SK-N-SH (cell line): ENCODE measurements around the gene KRT4. TPM values are rescaled to one million over a fixed set of nuclear protein-coding genes. Genes with fewer than 3 reads are reported as not detected.

Experiments
- CTCF ChIA-PET: fragments of 300-600, 350-600 bp; formaldehyde crosslinking; extraction: SDS; loops from one replicate; lab custom pipeline; 2021; lab: Yijun Ruan, JAX
- POLR2A ChIA-PET: fragments of 350-600 bp; sonication (Branson Sonifier 250); formaldehyde crosslinking; extraction: SDS; loops from one replicate; lab custom pipeline; 2020; ENCODE audit warnings: antibody characterized with exemption, inconsistent platforms; lab: Yijun Ruan, JAX
- DNase-seq: peaks from one replicate; pipeline ENCODE4 v3.0.0; 2012
- H2AFZ ChIP-seq: fragments of 200-600 bp; sonication (generic); 2 replicates; pipeline ENCODE4 v1.8.1; 2016; ENCODE audit warnings: antibody characterized with exemption, mild to moderate bottlenecking, low read depth
- H3F3A ChIP-seq: fragments of 200-600 bp; sonication (generic); replicated peaks from 2 replicates; pipeline ENCODE3; 2016; ENCODE audit warnings: antibody characterized with exemption, mild to moderate bottlenecking; ENCODE audit not compliant: insufficient read depth
- H3K27ac ChIP-seq, 2 experiments: fragments of 200-500 bp in 1 of 2; fragments of 200-600 bp in 1 of 2; sonication (Bioruptor generic) in 1 of 2; sonication (generic), shearing (Covaris generic) in 1 of 2; 2 replicates each; pipeline versions ENCODE4 v1.5.1 to v1.6.1; 2014 to 2016; ENCODE audit warnings: low read depth in 2 of 2, inconsistent platforms in 1 of 2, low read length in 1 of 2, mild to moderate bottlenecking in 1 of 2, mixed read lengths in 1 of 2
- H3K27me3 ChIP-seq: fragments of 200-600 bp; sonication (generic), shearing (Covaris generic); 2 replicates; pipeline ENCODE4 v1.6.1; 2016; ENCODE audit warnings: mixed run types; ENCODE audit not compliant: insufficient read depth
- H3K36me3 ChIP-seq, 2 experiments: fragments of 200-500 bp in 1 of 2; fragments of 200-600 bp in 1 of 2; sonication (Bioruptor generic) in 1 of 2; sonication (generic) in 1 of 2; replicated peaks in 1 of 2; 2 replicates each; pipeline versions ENCODE3 to v1.5.1; 2014 to 2016; ENCODE audit warnings: low read length in 1 of 2, mild to moderate bottlenecking in 1 of 2; ENCODE audit not compliant: insufficient read depth in 2 of 2, control insufficient read depth in 1 of 2
- H3K4me1 ChIP-seq, 2 experiments: fragments of 200-500 bp in 1 of 2; fragments of 200-600 bp in 1 of 2; sonication (Bioruptor generic) in 1 of 2; sonication (generic), shearing (Covaris generic) in 1 of 2; 2 replicates each; pipeline versions ENCODE4 v1.5.1 to v1.6.1; 2014 to 2016; ENCODE audit warnings: low read depth in 1 of 2, low read length in 1 of 2, mixed run types in 1 of 2; ENCODE audit not compliant: insufficient read depth in 2 of 2, control insufficient read depth in 1 of 2
- H3K4me2 ChIP-seq: fragments of 200-600 bp; sonication (generic), shearing (Covaris generic); 2 replicates; pipeline ENCODE4 v1.6.1; 2017; ENCODE audit warnings: mixed run types
- H3K4me3 ChIP-seq, 2 experiments: fragments of 200-500 bp in 1 of 2; fragments of 200-600 bp in 1 of 2; sonication (Bioruptor generic) in 1 of 2; sonication (generic), shearing (Covaris generic) in 1 of 2; 2 replicates each; pipeline versions ENCODE4 v1.5.1 to v1.8.1; 2014 to 2016; ENCODE audit warnings: low read depth in 2 of 2, inconsistent platforms in 1 of 2, low read length in 1 of 2, mild to moderate bottlenecking in 1 of 2, mixed read lengths in 1 of 2, moderate library complexity in 1 of 2
- H3K79me2 ChIP-seq: fragments of 200-600 bp; sonication (generic); 2 replicates; pipeline ENCODE4 v1.8.1; 2017; ENCODE audit warnings: mild to moderate bottlenecking; ENCODE audit not compliant: insufficient read depth
- H3K9ac ChIP-seq: fragments of 200-600 bp; sonication (generic); 2 replicates; pipeline ENCODE4 v1.6.1; 2017; ENCODE audit warnings: mixed run types
- H3K9me2 ChIP-seq: fragments of 200-600 bp; sonication (generic); 2 replicates; pipeline ENCODE4 v1.6.1; 2017; ENCODE audit warnings: mixed run types
- H3K9me3 ChIP-seq: fragments of 200-600 bp; sonication (generic); 2 replicates; pipeline ENCODE4 v1.6.1; 2017; ENCODE audit warnings: mixed run types, mild to moderate bottlenecking, moderate library complexity
- H4K20me1 ChIP-seq: fragments of 200-600 bp; sonication (generic); 2 replicates; pipeline ENCODE4 v1.6.1; 2017; ENCODE audit warnings: mild to moderate bottlenecking, mixed run types; ENCODE audit not compliant: insufficient read depth
- ELF1 ChIP-seq: IDR thresholded peaks from 2 replicates; pipeline ENCODE4 v1.4.0; 2012
- FOXJ3 ChIP-seq: sonication (generic); formaldehyde crosslinking; IDR thresholded peaks from 2 replicates; pipeline ENCODE4 v1.5.1; 2020; ENCODE audit warnings: mild to moderate bottlenecking, missing genetic modification reagents
- MEF2A ChIP-seq: IDR thresholded peaks from 2 replicates; pipeline ENCODE4 v1.4.0; 2012; ENCODE audit warnings: low read depth, borderline replicate concordance
- NFIC ChIP-seq: IDR thresholded peaks from 2 replicates; pipeline ENCODE4 v1.4.0; 2012; ENCODE audit warnings: borderline replicate concordance
- NRF1 ChIP-seq: IDR thresholded peaks from 2 replicates; pipeline ENCODE4 v1.6.1; 2012; ENCODE audit warnings: low read depth, mild to moderate bottlenecking, low read length
- RAD21 ChIP-seq: IDR thresholded peaks from 2 replicates; pipeline ENCODE4 v1.6.1; 2012; ENCODE audit warnings: mild to moderate bottlenecking, low read length
- RXRA ChIP-seq: IDR thresholded peaks from 2 replicates; pipeline ENCODE4 v1.4.0; 2012; ENCODE audit warnings: low read depth, mild to moderate bottlenecking, borderline replicate concordance
- SIN3A ChIP-seq: IDR thresholded peaks from 2 replicates; pipeline ENCODE4 v1.6.1; 2012; ENCODE audit warnings: low read depth, mild to moderate bottlenecking, low read length, moderate library complexity, borderline replicate concordance
- SMC3 ChIP-seq: IDR thresholded peaks from 2 replicates; pipeline ENCODE4 v1.6.1; 2012; ENCODE audit warnings: low read depth, low read length, improper control_type of control experiment
- TCF12 ChIP-seq: IDR thresholded peaks from 2 replicates; pipeline ENCODE4 v1.4.0; 2012
- TEAD4 ChIP-seq: IDR thresholded peaks from 2 replicates; pipeline ENCODE4 v1.4.0; 2012; ENCODE audit warnings: mild to moderate bottlenecking, borderline replicate concordance; ENCODE audit not compliant: insufficient read depth
- USF2 ChIP-seq: fragments of 150-350 bp; IDR thresholded peaks from 2 replicates; pipeline ENCODE4 v1.6.1; 2017; ENCODE audit warnings: antibody characterized with exemption, low read length, low read depth, borderline replicate concordance
- WGBS: methylation state at CpG from one replicate; pipeline ENCODE4 v1.1.6; 2017; ENCODE audit warnings: low lambda C conversion rate; 5-methylcytosine and 5-hydroxymethylcytosine counted together
- polyA plus RNA-seq, 3 experiments: library from polyadenylated mRNA; depleted of rRNA; stranded (reverse); fragments of >200 nt; gene quantifications; 2 replicates each; pipeline ENCODE4 v1.2.3, GENCODE V29; 2012
- TF ChIP-seq, protein P1 (sequence below): IDR thresholded peaks from 2 replicates; pipeline ENCODE4 v1.4.0; 2012; ENCODE audit warnings: low read depth
- TF ChIP-seq, protein P2 (sequence below): IDR thresholded peaks from 2 replicates; pipeline ENCODE4 v1.4.0; 2012; ENCODE audit warnings: low read depth, borderline replicate concordance
- TF ChIP-seq, protein P3 (sequence below): IDR thresholded peaks from 2 replicates; pipeline ENCODE4 v1.6.1; 2012; ENCODE audit warnings: mild to moderate bottlenecking, low read depth, low read length, moderate library complexity

Gene KRT4
- polyA plus RNA-seq, 1 of the 3 experiments (the other 2 are of a cell fraction) = not detected

DNA sequence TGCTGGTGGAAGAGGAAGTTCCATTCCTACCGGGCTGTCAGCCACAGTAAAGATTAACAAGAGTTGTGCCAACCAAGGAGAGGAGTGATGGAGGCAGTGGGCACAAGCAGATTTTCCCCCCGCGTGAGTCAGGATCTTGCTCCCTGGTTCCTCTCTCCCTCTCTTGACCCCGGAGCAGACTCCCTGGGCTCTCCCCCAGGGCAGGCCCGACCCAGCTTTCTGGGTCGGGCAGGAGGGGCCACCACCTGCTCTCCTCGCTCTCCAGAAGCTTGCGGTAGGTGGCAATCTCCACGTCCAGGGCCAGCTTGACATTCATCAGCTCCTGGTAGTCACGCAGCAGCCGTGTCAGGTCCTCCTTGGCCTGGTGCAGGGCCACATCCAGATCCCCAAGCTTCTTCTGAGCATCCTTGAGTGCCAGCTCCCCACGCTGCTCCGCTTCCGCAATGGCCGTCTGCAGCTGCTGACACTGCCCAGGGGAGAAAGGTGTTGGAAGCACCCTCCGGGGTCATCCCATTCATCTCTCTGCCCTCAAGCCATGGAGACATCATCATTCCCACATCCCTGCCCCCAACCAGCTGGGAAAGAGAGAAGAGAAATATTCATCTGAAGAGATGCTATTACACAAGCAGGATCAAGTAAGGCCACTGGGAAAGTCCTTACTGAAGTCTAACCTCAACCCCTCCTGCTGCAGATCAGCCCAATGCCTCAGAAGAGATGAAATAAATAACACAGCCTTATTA is 9.0 kb upstream of the KRT4 start:
- ChIA-PET CTCF (no interaction called here), POLR2A (no interaction called here)
- Histone ChIP-seq H3K27ac (no peak overlapping the region), H3K79me2 (no peaks in the 10 kb centered on the region), H3K9me3 (no peaks in the 10 kb centered on the region), H3K9me2 (no peaks in the 10 kb centered on the region), H2AFZ (no peak overlapping the region), H3K9ac (no peak overlapping the region), H3K27me3 (peaks cover 55% of the 10 kb centered on the region), H3K4me2 (peak overlapping the region; percentile 5; the same call in 1 of the 2 replicates), H3F3A (no peaks in the 10 kb centered on the region), H3K4me1 (no peaks in the 10 kb centered on the region), H3K36me3 (no peaks in the 10 kb centered on the region), H4K20me1 (no peaks in the 10 kb centered on the region), H3K4me3 (no peak overlapping the region)
- 53% methylated on average over 13 of the region's 16 CpGs for WGBS
- TF ChIP-seq, protein P1, sequence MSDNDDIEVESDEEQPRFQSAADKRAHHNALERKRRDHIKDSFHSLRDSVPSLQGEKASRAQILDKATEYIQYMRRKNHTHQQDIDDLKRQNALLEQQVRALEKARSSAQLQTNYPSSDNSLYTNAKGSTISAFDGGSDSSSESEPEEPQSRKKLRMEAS = no peak
- TF ChIP-seq, protein P2, sequence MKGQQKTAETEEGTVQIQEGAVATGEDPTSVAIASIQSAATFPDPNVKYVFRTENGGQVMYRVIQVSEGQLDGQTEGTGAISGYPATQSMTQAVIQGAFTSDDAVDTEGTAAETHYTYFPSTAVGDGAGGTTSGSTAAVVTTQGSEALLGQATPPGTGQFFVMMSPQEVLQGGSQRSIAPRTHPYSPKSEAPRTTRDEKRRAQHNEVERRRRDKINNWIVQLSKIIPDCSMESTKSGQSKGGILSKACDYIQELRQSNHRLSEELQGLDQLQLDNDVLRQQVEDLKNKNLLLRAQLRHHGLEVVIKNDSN = no peak
- TF ChIP-seq MEF2A (no peak), TCF12 (no peak), SMC3 (no peak), ELF1 (no peak), USF2 (no peak)
- TF ChIP-seq, protein P3, sequence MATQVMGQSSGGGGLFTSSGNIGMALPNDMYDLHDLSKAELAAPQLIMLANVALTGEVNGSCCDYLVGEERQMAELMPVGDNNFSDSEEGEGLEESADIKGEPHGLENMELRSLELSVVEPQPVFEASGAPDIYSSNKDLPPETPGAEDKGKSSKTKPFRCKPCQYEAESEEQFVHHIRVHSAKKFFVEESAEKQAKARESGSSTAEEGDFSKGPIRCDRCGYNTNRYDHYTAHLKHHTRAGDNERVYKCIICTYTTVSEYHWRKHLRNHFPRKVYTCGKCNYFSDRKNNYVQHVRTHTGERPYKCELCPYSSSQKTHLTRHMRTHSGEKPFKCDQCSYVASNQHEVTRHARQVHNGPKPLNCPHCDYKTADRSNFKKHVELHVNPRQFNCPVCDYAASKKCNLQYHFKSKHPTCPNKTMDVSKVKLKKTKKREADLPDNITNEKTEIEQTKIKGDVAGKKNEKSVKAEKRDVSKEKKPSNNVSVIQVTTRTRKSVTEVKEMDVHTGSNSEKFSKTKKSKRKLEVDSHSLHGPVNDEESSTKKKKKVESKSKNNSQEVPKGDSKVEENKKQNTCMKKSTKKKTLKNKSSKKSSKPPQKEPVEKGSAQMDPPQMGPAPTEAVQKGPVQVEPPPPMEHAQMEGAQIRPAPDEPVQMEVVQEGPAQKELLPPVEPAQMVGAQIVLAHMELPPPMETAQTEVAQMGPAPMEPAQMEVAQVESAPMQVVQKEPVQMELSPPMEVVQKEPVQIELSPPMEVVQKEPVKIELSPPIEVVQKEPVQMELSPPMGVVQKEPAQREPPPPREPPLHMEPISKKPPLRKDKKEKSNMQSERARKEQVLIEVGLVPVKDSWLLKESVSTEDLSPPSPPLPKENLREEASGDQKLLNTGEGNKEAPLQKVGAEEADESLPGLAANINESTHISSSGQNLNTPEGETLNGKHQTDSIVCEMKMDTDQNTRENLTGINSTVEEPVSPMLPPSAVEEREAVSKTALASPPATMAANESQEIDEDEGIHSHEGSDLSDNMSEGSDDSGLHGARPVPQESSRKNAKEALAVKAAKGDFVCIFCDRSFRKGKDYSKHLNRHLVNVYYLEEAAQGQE = no peak
- no peak for DNase-seq

- ChIA-PET CTCF (interaction anchor here (1.2 kb wide), 1 partner anchor 43 kb away, joined by 4 read pairs; no protein-coding TSS in a partner anchor), POLR2A (no interaction called here)
- no peak overlapping the region for H3K9ac ChIP-seq
- H3K27ac ChIP-seq = no peak overlapping the region
- H3K9me2 ChIP-seq = no peaks in the 10 kb centered on the region
- peaks cover 63% of the 10 kb centered on the region for H3K27me3 ChIP-seq
- TF ChIP-seq RXRA = no peak
- TF ChIP-seq NFIC = no peak
- TF ChIP-seq RAD21 = no peak
- no peak for TF ChIP-seq TEAD4
- no peak for TF ChIP-seq NRF1
- TF ChIP-seq, protein P1 = no peak
- no peak for TF ChIP-seq ELF1
- no peak for TF ChIP-seq SIN3A
- TF ChIP-seq, protein P3 = no peak
- no peak for TF ChIP-seq FOXJ3
- no peak for TF ChIP-seq MEF2A
- no peaks in the 10 kb centered on the region for H3F3A ChIP-seq
- no peaks in the 10 kb centered on the region for H3K9me3 ChIP-seq
- no peak overlapping the region for H2AFZ ChIP-seq
- no peaks in the 10 kb centered on the region for H3K4me1 ChIP-seq
- H3K36me3 ChIP-seq = no peaks in the 10 kb centered on the region
- no peaks in the 10 kb centered on the region for H4K20me1 ChIP-seq
- no peak for DNase-seq
- no peaks in the 10 kb centered on the region for H3K79me2 ChIP-seq
- no peak overlapping the region for H3K4me3 ChIP-seq
- H3K4me2 ChIP-seq = peak overlapping the region; percentile 5; the same call in 1 of the 2 replicates
- 31% methylated on average over 5 of the region's 10 CpGs for WGBS
Observed at GRCh38 chr12:52821826-52822660, 8.1 kb upstream of the KRT4 start.
